Activated T-cell treated with anti-CD3 and anti-CD28 coated beads for 1 hour (primary cell): ENCODE data around the gene KCTD12.

Source experiments
- DNase-seq: peaks from one replicate; pipeline ENCODE4 v3.0.0-alpha.2; 2020; ENCODE audit warnings: low read depth

Gene KCTD12

DNA sequence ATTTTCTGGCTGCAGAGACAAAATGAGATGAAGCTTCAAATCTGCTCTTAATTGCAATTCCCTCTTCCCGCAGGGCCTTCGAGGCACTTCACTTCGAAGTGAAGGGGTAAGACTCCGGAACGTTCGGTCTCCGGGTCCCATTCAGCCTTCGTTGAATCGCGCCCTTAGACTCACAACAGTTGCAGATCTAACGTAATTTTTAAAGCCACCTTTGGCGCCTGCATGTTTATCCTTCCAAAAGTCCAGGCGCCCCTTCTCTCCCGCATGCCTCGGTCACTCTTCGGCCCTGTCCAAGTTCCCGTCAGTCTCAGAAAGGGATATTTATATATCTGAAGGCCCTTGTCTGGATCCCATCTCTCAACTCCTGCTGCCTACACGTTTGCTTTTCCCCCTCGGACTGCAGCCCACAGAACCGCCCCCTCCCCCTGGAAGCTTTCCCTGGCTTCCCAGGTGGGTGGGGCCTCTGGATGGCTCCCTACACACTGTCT lies 915 bp upstream of the KCTD12 start:
- DNase-seq: no peak

DNA sequence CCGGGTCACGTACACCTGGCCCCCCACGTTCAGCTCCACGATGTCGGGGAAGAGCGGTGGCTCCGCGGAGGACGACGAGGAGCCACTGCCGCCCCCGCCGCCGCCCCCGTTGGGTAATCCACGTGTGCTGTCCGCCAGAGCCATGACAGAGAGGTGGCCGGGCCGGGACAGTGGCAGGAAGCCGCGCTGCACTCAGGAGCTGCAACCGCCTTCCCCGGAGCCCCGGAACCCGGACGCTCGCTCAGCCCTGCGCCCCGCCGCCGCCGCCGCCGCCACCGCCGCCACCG lies 257 bp downstream of the KCTD12 start:
- DNase-seq: no peak

DNA sequence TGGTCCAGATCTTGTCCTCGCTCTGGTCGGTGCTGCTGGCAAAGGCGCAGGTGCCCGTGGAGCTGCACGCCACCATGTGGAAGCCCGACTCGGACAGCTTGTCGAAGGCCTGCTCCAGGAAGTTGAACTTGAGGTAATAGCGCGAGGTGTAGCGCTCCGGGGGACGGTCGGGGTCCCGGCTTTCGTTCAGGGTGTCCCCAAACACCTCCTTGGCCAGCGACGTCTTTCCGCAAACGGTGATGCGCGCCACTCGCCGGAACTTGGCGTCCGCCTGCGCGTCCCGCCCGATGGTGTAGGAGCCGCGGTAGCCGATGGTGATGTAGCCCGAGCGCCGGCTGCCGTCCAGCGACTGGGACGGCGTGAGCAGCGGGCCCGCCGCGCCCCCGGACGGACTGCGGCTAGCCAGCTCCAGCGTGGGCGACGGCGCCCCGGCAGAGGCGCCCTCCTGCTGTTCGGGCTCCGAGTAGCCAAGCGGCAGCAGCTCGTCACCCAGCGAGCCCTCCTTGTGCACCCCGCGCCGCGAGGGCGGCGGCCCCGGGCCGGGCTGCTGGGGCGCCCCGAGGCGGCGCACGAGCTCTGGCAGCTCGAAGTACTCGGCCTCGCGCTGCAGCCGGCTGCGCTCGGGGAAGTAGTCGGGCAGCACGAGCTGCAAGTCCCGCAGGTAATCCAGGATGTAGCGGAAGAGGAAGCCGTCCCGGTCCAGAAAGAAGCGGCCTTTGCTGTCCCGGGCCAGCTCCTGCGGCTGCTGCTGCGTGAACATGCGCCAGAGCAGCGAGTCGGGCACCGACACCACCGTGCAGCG lies 801 bp downstream of the KCTD12 start:
- peak; percentile 36 for DNase-seq

DNA sequence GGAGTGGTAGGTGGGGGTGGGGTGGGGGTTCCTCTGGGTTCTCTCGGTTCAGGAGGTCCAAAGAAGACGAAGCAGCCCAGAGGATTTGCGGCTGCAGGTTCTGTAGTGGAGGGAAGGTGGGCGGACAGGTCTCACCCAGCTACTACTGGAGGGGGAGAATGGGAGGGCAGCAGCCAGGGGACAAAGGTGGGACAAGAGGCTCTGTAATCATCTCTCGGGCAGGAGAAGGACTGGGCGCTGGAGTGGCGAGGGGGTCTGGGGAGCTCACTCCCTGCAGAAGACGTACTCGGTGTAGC lies 1.4 kb downstream of the KCTD12 start:
- no peak for DNase-seq

DNA sequence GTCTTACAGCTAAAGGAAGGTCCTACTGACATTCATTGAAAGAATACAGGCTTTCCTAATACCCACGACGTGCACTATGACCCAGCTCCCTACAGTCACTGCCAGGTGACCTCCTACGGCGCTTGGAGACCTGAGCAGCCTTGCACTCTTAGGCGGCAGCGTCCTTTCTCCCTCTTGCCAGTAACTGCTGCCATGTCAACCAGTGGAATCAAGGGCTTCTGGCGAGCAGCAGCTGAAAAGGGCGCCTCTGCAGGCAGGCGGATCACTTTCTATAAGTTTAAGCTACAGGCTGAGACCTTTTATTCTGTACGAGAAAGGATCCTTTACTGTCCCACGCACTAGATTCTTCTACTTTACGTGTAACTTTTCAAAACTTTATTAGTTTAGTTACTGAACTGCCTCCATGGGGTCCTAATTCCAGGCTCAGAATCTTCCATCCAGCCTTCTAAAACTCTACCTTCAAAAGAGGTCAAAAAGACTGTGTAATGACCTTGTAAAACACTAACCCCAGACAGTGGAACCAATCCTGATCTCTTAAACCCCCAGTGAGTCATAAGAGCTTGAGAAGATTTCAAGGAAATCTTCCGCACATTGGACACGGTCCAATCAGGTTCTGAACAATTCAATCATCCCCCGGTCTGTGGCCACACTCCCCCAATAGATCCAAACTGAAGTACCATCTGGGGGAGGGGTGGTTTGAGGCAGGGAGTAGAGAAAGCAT lies 1.9 kb downstream of the KCTD12 start:
- DNase-seq: no peak

DNA sequence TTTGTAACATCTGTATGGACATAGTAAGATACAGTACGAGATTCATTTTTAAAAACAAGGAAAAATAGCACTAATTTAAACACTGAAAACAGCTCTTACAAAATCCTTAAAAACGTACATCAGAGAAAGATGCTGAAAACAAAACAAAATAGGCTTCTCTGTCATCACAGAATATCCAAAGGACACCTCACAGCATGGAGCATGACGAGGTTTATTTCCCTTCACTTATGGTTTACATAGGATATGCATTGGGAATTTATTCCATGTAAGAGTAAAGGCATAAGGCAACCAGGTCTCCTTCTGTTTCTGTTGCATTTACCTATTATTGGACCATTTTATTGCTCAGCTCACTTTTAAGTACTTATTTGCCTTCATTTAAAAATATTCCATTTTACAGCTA lies 3.0 kb downstream of the KCTD12 start:
- DNase-seq: no peak

DNA sequence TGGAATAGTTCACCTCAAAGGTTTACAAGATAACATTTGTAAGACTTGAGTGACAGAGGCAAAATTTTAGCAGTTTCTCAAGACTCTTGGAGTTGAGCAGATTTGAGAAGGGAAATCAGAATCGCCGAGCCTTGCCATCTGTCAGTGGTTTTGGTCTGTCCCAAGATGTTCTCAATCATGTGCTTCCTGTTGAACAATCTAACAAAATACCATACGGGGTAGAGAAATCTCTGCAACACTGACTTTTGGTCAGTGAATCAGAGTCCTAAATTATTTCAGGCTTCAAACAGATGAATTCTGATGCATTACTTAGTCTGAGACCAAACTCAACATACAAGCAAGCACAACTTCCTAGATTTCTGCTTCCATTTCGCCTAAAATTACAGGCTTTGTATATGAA lies 3.8 kb downstream of the KCTD12 start:
- DNase-seq: no peak

DNA sequence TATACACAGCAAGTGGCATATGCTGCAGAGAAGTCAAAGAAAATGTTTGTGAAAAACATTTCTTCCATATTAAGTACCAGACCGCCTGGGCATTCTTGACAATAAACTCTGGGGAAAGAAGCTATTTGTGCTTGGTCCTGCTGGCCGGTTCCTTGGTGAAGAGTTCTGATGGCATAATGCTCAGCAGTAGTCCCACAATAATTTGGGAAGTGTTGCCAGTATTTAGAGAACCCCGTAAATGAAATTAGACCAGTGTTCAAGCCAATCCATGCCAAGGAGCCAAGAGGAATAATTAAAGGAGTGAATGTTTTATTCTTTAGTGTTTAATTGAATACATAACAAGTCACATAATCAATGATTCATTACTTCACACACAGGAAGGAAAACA lies 6.3 kb downstream of the KCTD12 start:
- DNase-seq: no peak

DNA sequence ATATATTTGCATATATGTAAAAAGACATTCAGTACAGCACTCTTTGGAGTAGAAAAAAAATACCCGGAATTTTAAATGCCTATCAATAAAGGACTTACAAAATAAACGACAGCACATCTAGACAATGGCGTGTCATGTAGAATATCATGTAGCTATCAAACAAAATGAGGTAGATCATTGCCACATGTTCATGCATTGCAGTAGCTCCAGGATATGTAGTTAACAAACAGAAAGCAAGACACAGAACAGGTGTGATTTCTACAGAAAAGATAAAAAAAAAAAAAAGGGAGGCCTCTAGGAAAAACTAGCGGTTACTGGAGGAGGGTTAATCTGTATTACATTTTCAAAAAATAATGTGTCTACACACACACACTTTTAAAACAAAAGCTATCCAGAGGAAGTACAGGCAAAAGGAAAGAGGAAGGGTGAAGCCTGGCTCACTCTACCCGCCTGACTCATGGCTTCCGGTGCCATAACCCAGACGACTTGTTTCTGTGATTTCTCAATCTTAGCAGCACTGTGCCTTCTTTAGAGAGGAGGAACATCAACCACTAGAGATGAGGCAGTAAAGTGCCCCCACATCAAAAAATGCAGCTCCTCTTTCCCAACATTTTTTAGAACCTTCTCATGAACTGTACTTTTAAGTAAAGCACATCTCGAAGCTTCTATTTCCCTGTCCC lies 6.9 kb downstream of the KCTD12 start:
- DNase-seq: peak; percentile 28

DNA sequence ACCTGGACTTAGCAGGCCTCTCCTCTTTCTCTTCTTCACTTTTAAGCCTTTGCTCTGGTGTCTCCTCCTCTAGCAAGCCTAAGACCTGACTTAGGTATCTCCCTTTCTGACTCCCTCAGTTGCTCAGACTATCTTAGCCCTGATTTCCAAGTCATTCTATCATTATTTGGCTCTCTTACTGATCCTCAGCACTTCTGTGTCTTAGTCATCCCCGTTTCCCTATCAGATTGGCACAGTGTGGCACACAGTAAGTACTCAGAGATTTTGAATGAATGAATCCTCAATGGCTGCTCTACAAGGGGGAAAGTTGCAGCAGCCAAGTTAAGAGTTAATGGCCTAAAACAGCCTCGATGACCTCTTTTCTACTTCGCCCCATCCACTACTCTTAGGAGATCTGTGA lies 8.2 kb downstream of the KCTD12 start:
- no peak for DNase-seq

DNA sequence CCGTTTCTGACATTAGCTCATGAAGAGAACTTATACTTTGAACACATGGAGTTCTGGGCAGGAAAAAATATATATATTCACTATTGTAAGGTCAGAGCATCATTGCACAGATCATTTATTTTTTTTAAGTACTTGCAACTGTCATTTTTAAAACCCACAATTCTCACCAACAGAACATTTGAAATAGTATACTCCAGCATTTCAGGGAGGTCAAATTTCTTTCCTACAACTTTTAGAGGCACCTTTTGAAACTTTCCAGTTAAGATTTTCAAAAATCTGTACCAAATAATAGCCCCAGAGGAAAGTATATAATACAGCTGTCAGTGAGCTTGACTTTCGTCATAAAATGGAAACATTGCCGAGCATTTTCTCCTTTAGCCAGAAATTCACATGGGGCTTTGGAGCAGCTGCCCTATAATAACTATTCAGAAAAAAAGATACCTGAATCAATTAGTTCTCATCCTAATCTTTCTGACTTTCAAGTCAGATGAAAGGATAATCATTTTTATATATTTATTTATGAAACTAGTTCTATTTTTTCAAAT lies 10.9 kb downstream of the KCTD12 start:
- no peak for DNase-seq

DNA sequence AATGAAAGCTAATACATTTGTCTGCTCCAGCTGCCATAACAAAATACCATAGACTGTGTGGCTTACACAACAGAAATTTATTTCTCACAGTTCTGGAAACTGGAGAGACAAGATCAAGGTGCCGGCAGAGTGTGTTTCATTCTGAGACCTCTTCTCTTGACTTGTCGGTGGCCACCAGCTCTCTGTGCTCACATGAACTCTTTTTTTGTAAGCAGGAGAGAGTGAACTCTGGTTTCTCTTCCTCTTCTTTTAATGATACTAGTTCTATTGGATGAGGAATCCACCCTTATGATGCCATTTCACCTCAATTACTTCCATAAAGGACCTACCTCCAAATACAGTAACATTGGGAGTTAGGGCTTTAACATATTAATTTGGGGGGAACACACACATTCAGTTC lies 11.7 kb downstream of the KCTD12 start:
- DNase-seq: no peak

DNA sequence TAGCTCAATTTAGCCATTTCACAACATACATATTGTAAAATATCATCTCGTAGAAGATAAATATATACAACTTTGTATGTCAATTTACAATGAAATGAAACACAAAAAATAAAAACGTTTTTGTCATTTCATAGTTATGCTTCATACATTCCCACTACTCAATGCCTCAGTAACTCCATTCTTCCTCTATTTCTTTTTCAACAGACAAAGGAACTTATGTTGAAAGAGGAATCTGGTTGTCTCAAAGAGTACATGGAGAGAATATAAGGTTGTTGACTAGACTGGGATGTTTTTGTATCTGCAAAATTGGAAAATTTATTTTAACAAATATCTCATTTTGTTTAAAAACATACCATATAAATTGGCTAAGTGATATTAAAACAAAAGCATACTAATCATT lies 12.8 kb downstream of the KCTD12 start:
- no peak for DNase-seq

DNA sequence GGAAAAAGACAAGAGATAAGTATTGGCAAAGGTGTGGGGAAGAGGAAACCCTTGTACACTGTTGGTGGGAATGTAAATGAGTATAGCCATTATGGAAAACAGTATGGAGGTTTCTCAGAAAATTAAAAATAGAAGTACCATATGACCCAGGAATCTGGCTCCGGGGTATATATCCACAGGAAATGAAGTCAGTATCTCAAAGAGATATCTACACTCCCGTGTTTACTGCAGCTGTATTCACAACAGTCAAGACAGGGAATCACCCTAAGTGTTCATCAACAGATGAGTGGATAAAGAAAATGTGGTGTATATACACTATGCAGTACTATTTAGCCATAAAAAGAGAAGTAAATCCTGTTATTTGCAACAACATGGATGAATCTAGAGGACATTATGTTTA lies 13.5 kb downstream of the KCTD12 start:
- no peak for DNase-seq

DNA sequence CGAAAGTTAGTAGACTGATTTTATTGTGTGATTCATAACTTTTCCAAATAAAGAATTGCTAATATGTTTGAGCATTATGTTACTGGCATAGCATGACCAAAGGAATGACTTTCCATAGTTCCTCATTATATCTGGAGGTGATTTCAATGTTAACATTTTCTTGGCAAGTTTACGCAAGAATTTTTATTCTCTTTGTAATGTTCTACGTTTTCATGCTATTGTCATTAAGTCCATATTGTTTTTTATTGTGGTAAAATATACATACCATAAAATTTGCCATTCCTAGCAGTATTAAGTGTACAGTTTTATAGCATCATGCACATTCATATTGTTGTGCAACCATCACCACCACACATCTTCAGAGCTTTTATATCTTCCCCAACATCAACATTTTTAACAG lies 14.8 kb downstream of the KCTD12 start:
- no peak for DNase-seq

DNA sequence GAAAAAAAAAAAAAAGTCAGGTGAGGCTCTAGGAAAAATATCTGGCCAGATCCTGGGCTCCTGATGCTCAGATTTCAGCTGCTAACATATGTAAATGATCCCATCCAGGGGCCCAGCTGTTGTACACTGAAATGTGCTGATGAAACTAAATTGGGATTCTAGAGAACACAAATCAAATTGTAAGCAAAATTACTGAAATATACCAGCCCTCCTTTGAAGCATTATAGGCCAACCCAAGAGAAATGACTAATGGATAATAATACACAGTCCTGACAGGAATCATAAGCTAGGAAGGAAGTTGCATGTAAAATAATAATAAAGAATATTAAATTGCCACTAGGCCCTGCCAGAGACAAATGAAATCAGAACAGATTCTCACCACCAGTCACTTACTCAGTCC lies 17.8 kb downstream of the KCTD12 start:
- DNase-seq: no peak

DNA sequence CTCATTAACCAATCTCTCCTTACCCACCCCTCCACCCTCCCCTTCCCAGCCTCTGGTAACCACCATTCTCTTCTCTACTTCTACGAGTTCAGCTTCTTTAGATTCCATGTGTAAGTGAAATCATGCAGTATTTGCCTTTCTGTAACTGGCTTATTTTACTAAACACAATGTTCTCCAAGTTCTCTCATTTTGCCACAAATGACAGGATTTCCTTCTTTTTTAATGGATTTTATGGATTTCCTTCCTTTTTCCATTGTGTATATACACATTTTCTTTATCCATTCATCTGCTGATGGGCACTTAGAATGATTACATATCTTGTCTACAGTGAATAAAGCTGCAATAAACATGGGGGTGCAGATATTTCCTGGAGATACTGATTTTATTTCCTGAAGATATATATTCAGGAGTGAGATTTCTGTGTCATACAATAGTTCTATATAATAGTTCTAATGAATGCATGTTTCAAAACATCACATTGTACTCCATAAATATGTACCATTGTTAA lies 20.2 kb downstream of the KCTD12 start:
- no peak for DNase-seq

DNA sequence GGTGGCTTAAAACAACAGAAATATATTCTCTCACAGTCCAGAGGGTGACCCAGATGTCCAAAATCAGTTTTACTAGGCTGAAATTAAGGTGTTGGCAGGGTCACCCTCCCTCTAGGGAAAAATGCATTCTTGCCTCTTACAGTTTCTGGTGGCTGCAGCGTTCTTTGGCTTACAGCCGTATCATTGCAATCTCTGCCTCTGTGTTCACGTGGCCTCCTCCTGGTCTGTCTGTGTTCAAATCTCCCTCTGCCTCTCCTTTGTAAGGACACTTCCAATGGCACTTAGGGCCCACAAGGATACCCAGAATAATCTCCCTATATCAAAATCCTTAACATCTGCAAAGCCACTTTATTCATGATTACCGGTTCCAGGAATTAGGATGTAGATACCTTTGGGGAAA lies 21.1 kb downstream of the KCTD12 start:
- DNase-seq: no peak

DNA sequence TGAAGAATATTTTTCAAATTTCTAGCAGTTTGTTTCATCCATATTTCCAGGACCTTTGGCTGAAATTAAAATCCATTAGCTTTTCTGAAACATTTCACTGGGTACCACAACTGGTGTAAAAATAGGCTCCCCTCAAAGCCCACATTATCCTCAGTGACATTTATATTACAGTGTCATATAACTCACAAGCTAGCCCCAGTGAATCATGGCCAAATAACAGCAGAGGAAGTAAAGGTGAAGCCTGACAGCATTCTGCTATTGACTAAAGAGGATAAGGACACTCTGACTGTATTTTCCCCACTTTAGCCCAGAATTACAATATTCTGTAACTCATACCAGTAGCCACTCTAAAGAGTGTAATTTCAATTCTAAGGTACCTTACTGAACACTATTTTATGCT lies 21.9 kb downstream of the KCTD12 start:
- DNase-seq: no peak

DNA sequence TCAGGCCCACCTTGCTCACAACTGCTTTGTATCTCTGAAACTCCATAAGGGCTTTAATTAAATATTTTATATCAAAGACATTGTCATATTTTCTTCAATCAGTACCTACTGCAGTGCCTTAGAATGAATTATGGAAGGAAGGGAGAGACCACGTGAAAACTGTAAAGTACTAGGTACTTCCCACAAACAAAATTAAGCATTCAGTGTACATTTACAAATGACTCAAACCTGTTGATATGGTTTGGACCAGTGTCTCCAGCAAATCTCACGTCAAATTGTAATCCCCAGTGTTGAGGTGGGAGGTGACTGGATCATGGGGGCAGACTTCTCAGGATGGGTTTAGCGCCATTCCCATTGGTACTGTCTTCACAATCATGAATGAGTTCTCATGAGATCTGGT lies 23.2 kb downstream of the KCTD12 start:
- no peak for DNase-seq

DNA sequence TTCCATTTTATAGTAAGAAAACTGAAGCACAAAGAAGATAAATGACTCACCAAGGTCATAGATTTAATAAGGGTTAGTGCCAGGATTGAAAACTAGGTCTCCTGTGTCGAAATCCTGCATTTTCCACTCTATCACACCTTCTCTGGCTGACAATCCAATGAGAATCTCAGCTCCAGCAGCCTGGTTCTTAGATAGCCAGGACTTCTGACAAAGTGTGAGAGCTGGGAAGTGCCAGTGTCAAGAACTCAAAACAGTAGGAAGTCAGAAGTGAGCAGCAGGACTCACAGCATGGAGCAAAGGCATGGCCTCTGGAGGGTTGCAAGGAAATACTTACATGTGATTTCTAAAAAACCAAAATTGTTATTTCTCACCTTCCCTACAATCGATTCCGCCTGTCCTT lies 24.3 kb downstream of the KCTD12 start:
- no peak for DNase-seq

DNA sequence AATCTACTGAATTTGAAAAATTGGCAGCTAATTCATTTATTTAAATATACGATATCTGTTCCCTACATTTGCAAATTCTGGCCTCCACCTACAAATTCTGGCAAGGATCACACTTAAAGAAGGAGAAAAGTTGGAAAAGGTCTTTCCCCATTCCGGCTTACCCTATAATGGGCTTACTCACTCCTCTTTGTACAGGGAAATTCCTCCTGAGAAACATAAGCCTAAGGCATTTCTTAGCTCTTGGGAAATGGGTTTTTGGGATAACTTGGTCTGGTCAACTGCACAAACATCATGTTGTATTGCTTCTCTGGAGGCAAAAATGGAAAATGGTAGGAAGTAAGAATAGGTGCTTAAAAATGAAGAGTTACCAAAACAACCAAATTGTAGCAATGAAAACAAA lies 25.5 kb downstream of the KCTD12 start:
- no peak for DNase-seq

DNA sequence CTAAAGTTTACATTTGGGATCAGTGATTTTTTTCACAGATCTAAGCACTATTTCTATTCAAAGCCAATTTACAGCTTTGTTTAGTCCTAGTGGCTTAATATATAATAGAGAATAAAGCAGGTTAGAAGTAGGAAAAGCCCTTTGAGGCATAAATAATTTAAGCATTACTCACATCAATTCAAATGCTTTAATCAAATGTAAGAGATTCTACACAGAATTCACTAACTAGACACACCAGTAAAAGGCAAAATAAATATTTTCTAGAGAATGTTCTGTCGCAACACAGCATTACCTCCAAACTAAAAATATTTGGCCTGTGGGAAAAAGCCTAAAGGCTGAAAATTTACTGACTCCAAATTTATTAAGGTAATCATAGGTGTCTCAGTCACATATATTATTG lies 31.3 kb downstream of the KCTD12 start:
- no peak for DNase-seq
